Esophagus muscularis mucosa (tissue), 3 donors: Measurements from ENCODE around the gene UGT1A1.

Experiments used
- POLR2A ChIP-seq: fragments of 450-650 bp; IDR thresholded peaks from one replicate; pipeline ENCODE4 v1.6.1; 2017; ENCODE audit warnings: antibody characterized with exemption, moderate library complexity, mild to moderate bottlenecking, low read depth
- POLR2AphosphoS5 ChIP-seq, 2 donors: sonication (generic); formaldehyde crosslinking; IDR thresholded peaks; one replicate each; pipeline ENCODE4 v1.6.1; 2017; ENCODE audit warnings: antibody characterized with exemption in 2 of 2
- TF ChIP-seq, protein P1 (sequence below), 3 experiments: fragments of 200-600 bp in 2 of 3; fragments of 450-650 bp in 1 of 3; sonication (generic) in 2 of 3; IDR thresholded peaks; one replicate each; pipeline ENCODE4 v1.5.1; 2017 to 2019; ENCODE audit warnings: antibody characterized with exemption in 3 of 3, mild to moderate bottlenecking in 2 of 3, moderate library complexity in 1 of 3

DNA sequence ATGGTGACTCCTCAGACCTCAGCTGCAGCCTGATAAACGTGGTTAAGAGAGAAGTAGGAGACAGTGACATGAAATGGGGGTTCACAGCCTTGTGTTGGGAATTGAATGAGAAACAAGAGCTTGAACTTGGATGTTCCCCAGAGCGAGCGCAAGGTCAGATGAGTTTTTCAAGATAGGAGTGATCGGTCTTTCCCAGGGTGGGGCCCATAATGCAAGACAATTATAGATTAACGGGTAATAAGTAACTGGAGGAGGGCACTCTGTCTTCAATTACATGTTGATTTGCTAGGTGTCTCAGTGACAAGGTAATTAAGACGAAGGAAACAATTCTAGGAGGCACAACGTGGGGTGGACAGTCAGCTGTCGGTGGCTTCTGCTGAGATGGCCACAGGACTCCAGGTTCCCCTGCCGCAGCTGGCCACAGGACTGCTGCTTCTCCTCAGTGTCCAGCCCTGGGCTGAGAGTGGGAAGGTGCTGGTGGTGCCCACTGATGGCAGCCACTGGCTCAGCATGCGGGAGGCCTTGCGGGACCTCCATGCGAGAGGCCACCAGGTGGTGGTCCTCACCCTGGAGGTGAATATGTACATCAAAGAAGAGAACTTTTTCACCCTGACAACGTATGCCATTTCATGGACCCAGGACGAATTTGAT lies 47.3 kb upstream of the UGT1A1 start, which contains the start of gene UGT1A5:
- TF ChIP-seq, protein P1, sequence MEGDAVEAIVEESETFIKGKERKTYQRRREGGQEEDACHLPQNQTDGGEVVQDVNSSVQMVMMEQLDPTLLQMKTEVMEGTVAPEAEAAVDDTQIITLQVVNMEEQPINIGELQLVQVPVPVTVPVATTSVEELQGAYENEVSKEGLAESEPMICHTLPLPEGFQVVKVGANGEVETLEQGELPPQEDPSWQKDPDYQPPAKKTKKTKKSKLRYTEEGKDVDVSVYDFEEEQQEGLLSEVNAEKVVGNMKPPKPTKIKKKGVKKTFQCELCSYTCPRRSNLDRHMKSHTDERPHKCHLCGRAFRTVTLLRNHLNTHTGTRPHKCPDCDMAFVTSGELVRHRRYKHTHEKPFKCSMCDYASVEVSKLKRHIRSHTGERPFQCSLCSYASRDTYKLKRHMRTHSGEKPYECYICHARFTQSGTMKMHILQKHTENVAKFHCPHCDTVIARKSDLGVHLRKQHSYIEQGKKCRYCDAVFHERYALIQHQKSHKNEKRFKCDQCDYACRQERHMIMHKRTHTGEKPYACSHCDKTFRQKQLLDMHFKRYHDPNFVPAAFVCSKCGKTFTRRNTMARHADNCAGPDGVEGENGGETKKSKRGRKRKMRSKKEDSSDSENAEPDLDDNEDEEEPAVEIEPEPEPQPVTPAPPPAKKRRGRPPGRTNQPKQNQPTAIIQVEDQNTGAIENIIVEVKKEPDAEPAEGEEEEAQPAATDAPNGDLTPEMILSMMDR (IDR thresholded peaks at IDR 0.05): no peak
- TF ChIP-seq POLR2AphosphoS5 (IDR thresholded peaks at IDR 0.05) (no peak), POLR2A (no peak)
